ENCODE results near the gene TMEM225B. TPM values are rescaled to one million over a fixed set of nuclear protein-coding genes. Genes with fewer than 3 reads are reported as not detected.

TMEM225B gene
- total RNA-seq, 2 donors from 2014 or later, result 0.96 to 1.4 TPM

Other genes with a start within 250 kb of the TMEM225B start
- 100 to 1,000 TPM; 185 to 220 TPM for gene ARPC1B, start 223.5 kb upstream of the TMEM225B start, total RNA-seq
- 10 to 100 TPM; 38.5 to 42.7 TPM for gene PDAP1, start 189.7 kb upstream of the TMEM225B start, total RNA-seq
- 100 to 1,000 TPM; 170 to 175 TPM for gene BUD31, start 189.3 kb upstream of the TMEM225B start, total RNA-seq
- 1 to 10 TPM; 3.6 to 3.8 TPM for gene PTCD1, start 159.5 kb upstream of the TMEM225B start, total RNA-seq
- gene CPSF4, start 159.3 kb upstream of the TMEM225B start, total RNA-seq, result 10 to 100 TPM; 35.0 to 42.9 TPM
- 100 to 1,000 TPM in 1 of 2 donors, 10 to 100 TPM in 1; 83.3 to 103 TPM for gene ATP5MF, start 132.1 kb upstream of the TMEM225B start, total RNA-seq
- gene ZNF789, start 125.4 kb upstream of the TMEM225B start, total RNA-seq, result 10 to 100 TPM; 12.5 to 18.1 TPM
- gene ZNF394, start 98.0 kb upstream of the TMEM225B start, total RNA-seq, result 100 to 1,000 TPM; 189 to 198 TPM
- 1 to 10 TPM; 4.4 to 4.6 TPM for gene ZKSCAN5, start 93.6 kb upstream of the TMEM225B start, total RNA-seq
- 1 to 10 TPM; 2.3 to 2.5 TPM for gene FAM200A, start 46.2 kb upstream of the TMEM225B start, total RNA-seq
- 100 to 1,000 TPM; 134 to 135 TPM for gene ZNF655, start 39.6 kb upstream of the TMEM225B start, total RNA-seq
- gene ZSCAN25, start 18.7 kb downstream of the TMEM225B start, total RNA-seq, result 10 to 100 TPM; 29.8 to 34.4 TPM
- under 1 TPM in 1 of 2 donors, not detected in 1; 0.20 TPM for gene CYP3A5, start 81.7 kb downstream of the TMEM225B start, total RNA-seq
- not detected for gene CYP3A7, start 136.9 kb downstream of the TMEM225B start, total RNA-seq
- gene CYP3A4, start 185.9 kb downstream of the TMEM225B start, total RNA-seq, result not detected
- gene CYP3A43, start 229.7 kb downstream of the TMEM225B start, total RNA-seq, result not detected